ENCODE data around the gene OSBPL2. TPM values are rescaled to one million over a fixed set of nuclear protein-coding genes. Genes with fewer than 3 reads are reported as not detected.

Gene OSBPL2
- polyA plus RNA-seq, 1 donor (not counting 4 experiments of a cell fraction or from before 2014, with no cell fraction given), result 15.9 TPM

GRCh38 chr20:62203378-62204030 is 34.8 kb upstream of the OSBPL2 start:
- H4K20me1 ChIP-seq (ENCODE audit: control insufficient read depth, extremely low read depth, insufficient read depth, low read length), result no peaks in the 10 kb centered on the region
- no peak for DNase-seq (ENCODE audit: low read depth, low spot score)
- no peak overlapping the region for H2AFZ ChIP-seq (ENCODE audit: control insufficient read depth, low read length)
- no peak overlapping the region for H3K4me3 ChIP-seq (ENCODE audit: control insufficient read depth in 2 of 3, extremely low read depth in 1 of 3, insufficient read depth in 2 of 3, low read depth in 1 of 3, low read length in 3 of 3)
- no peak for FAIRE-seq
- H3K9me1 ChIP-seq (ENCODE audit: control insufficient read depth, extremely low read depth, insufficient read depth, low read length), result no peaks in the 10 kb centered on the region
- H3K27ac ChIP-seq (ENCODE audit: control insufficient read depth, insufficient read depth, low read length), result no peak overlapping the region
- H3K4me2 ChIP-seq (ENCODE audit: control insufficient read depth, extremely low read depth, insufficient read depth, low read depth, low read length), result no peak overlapping the region
- H3K9me3 ChIP-seq (ENCODE audit: control insufficient read depth, low read depth, low read length), result no peaks in the 10 kb centered on the region
- no peaks in the 10 kb centered on the region for H3K27me3 ChIP-seq (ENCODE audit: control insufficient read depth, extremely low read depth, insufficient read depth, low read length)
- dilution Hi-C loops (cut with MboI; ENCODE audit: extremely low pct_ligation_motif_present, low sequenced_read_pairs), result no loop called here
- TF ChIP-seq CTCF (optimal IDR thresholded peaks at IDR 0.05 in 1 of 3, IDR thresholded peaks at IDR 0.05 in 1 of 3, conservative IDR thresholded peaks at IDR 0.05 in 1 of 3; ENCODE audit: extremely low read depth in 1 of 3, insufficient read depth in 2 of 3, low read length in 3 of 3) (no peak), EZH2 (IDR thresholded peaks at IDR 0.05; ENCODE audit: low read length) (no peak)
- peaks cover 17 to 24% of the 10 kb centered on the region in 2 experiments for H3K36me3 ChIP-seq (ENCODE audit: control insufficient read depth in 2 of 2, extremely low read depth in 1 of 2, insufficient read depth in 2 of 2, low read length in 2 of 2)
- no peaks in the 10 kb centered on the region for H3K4me1 ChIP-seq (ENCODE audit: control insufficient read depth, extremely low read depth, insufficient read depth, low read length)
- no peak overlapping the region for H3K9ac ChIP-seq (ENCODE audit: control insufficient read depth, extremely low read depth, insufficient read depth, low read length)
- no peaks in the 10 kb centered on the region for H3K79me2 ChIP-seq (ENCODE audit: control insufficient read depth, insufficient read depth, low read length)

GRCh38 chr20:62205618-62206387 is 32.5 kb upstream of the OSBPL2 start:
- Histone ChIP-seq H3K4me3 (ENCODE audit: control insufficient read depth in 2 of 3, extremely low read depth in 1 of 3, insufficient read depth in 2 of 3, low read depth in 1 of 3, low read length in 3 of 3) (no peak overlapping the region), H3K9me1 (ENCODE audit: control insufficient read depth, extremely low read depth, insufficient read depth, low read length) (no peaks in the 10 kb centered on the region), H3K27ac (ENCODE audit: control insufficient read depth, insufficient read depth, low read length) (no peak overlapping the region), H3K4me2 (ENCODE audit: control insufficient read depth, extremely low read depth, insufficient read depth, low read depth, low read length) (no peak overlapping the region), H3K9me3 (ENCODE audit: control insufficient read depth, low read depth, low read length) (no peaks in the 10 kb centered on the region), H3K36me3 (ENCODE audit: control insufficient read depth in 2 of 2, extremely low read depth in 1 of 2, insufficient read depth in 2 of 2, low read length in 2 of 2) (peaks cover 6 to 14% of the 10 kb centered on the region in 2 experiments), H4K20me1 (ENCODE audit: control insufficient read depth, extremely low read depth, insufficient read depth, low read length) (peaks cover 3% of the 10 kb centered on the region), H3K4me1 (ENCODE audit: control insufficient read depth, extremely low read depth, insufficient read depth, low read length) (peaks cover 9% of the 10 kb centered on the region), H3K9ac (ENCODE audit: control insufficient read depth, extremely low read depth, insufficient read depth, low read length) (no peak overlapping the region), H3K27me3 (ENCODE audit: control insufficient read depth, extremely low read depth, insufficient read depth, low read length) (peaks cover 8% of the 10 kb centered on the region), H3K79me2 (ENCODE audit: control insufficient read depth, insufficient read depth, low read length) (no peaks in the 10 kb centered on the region), H2AFZ (ENCODE audit: control insufficient read depth, low read length) (no peak overlapping the region)
- TF ChIP-seq CTCF (optimal IDR thresholded peaks at IDR 0.05 in 1 of 3, IDR thresholded peaks at IDR 0.05 in 1 of 3, conservative IDR thresholded peaks at IDR 0.05 in 1 of 3; ENCODE audit: extremely low read depth in 1 of 3, insufficient read depth in 2 of 3, low read length in 3 of 3) (no peak), EZH2 (IDR thresholded peaks at IDR 0.05; ENCODE audit: low read length) (no peak)
- dilution Hi-C loops (cut with MboI; ENCODE audit: extremely low pct_ligation_motif_present, low sequenced_read_pairs), result no loop called here
- FAIRE-seq, result no peak
- DNase-seq (ENCODE audit: low read depth, low spot score), result no peak

All from keratinocyte (primary cell).